Vagina (tissue), 2 donors: ENCODE measurements around the gene HOXA7. TPM values are rescaled to one million over a fixed set of nuclear protein-coding genes. Genes with fewer than 3 reads are reported as not detected.

ENCODE experiments used
- DNase-seq, 2 donors: peaks; one replicate each; pipeline ENCODE4 v3.0.0-alpha.2; 2017; ENCODE audit errors: extremely low spot score in 2 of 2
- H3K27ac ChIP-seq: fragments of 200-600 bp; sonication (generic); one replicate; pipeline ENCODE4 v1.5.1; 2019
- H3K27me3 ChIP-seq: fragments of 200-600 bp; sonication (generic); one replicate; pipeline ENCODE4 v1.5.1; 2019
- H3K36me3 ChIP-seq, 2 donors: fragments of 200-600 bp; sonication (generic); one replicate each; pipeline ENCODE4 v1.5.1; 2017 to 2019
- H3K4me1 ChIP-seq: fragments of 200-600 bp; sonication (generic); one replicate; pipeline ENCODE4 v1.5.1; 2019
- H3K4me3 ChIP-seq, 2 donors: fragments of 200-600 bp; sonication (generic); 1 replicate in 1 of 2; 2 replicates in 1 of 2; pipeline ENCODE4 v1.5.1; 2016 to 2019
- H3K9me3 ChIP-seq: fragments of 200-600 bp; sonication (generic); one replicate; pipeline ENCODE4 v1.5.1; 2019
- CTCF ChIP-seq, 3 experiments: fragments of 450-650 bp in 2 of 3; fragments of 200-600 bp in 1 of 3; sonication (generic) in 1 of 3; IDR thresholded peaks; one replicate each; pipeline ENCODE4 v1.5.1; 2017 to 2019; ENCODE audit warnings: antibody characterized with exemption in 3 of 3, mild to moderate bottlenecking in 2 of 3, moderate library complexity in 2 of 3
- POLR2A ChIP-seq, 2 donors: fragments of 450-650 bp; IDR thresholded peaks; one replicate each; pipeline ENCODE4 v1.6.1; 2017; ENCODE audit warnings: antibody characterized with exemption in 2 of 2, mild to moderate bottlenecking in 2 of 2, moderate library complexity in 2 of 2
- POLR2AphosphoS5 ChIP-seq, 2 donors: sonication (generic); formaldehyde crosslinking; IDR thresholded peaks; one replicate each; pipeline ENCODE4 v1.9.0; 2017; ENCODE audit warnings: antibody characterized with exemption in 2 of 2, mild to moderate bottlenecking in 2 of 2, low read depth in 1 of 2; ENCODE audit not compliant: insufficient read depth in 1 of 2
- intact Hi-C: fragments of 100-400 bp; cut with DNase I; formaldehyde crosslinking; loops from one replicate; pipeline ENCODE4 v1.15.1; 2023
- total RNA-seq: library from RNA; depleted of rRNA; stranded (reverse); fragments of >200 nt; gene quantifications from one replicate; pipeline ENCODE4 v1.2.3, GENCODE V29; 2016

HOXA7 gene
- total RNA-seq, 1 donor from 2014 or later = 23.8 TPM

DNA sequence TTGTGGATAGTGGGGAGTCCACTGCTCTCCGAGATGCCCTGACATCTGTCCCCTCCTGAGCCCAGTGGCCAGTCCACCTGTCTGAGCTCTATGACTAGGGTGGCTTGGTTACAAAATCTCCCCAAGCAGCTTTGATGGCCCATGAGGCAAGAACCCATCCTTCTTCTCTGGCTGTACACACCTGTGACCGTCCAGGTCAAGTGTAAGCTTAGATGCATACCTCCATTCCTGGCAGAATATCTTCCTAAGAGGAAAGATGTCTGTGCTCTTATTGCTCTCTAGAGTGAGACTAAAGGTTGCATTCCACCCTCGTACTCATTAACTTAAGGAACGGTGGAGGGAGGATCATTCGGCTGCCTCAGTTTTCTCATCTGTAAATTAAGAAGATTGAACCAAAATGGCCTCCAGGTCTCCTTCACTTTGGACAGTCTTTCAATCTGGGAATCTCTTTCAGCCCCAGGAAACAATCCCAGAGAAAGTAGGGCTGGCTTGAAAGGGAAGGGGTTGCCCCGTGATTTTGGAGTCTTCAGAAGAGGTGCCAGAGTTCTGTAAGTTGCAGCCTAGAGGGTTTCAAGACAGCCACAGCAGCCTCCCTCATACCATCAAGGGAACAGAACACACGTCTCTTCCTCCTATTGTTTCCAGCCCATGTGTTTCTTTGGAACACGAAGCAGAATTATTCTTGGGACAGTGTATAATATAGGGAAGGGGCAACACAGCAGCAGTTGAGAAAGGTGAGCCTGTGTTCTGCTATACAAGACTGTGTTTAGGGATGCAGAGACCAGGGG, 31.4 kb downstream of the HOXA7 start:
- Histone ChIP-seq H3K9me3 (no peaks in the 10 kb centered on the region), H3K4me3 (no peak overlapping the region), H3K27ac (no peak overlapping the region), H3K36me3 (no peaks in the 10 kb centered on the region), H3K4me1 (peaks cover 8% of the 10 kb centered on the region), H3K27me3 (no peaks in the 10 kb centered on the region)
- DNase-seq = no peak
- intact Hi-C loops = no loop called here
- TF ChIP-seq POLR2AphosphoS5 (IDR thresholded peaks at IDR 0.05; ENCODE audit: insufficient read depth in 1 of 2, low read depth in 1 of 2) (no peak), POLR2A (IDR thresholded peaks at IDR 0.05) (no peak), CTCF (IDR thresholded peaks at IDR 0.05) (no peak)

DNA sequence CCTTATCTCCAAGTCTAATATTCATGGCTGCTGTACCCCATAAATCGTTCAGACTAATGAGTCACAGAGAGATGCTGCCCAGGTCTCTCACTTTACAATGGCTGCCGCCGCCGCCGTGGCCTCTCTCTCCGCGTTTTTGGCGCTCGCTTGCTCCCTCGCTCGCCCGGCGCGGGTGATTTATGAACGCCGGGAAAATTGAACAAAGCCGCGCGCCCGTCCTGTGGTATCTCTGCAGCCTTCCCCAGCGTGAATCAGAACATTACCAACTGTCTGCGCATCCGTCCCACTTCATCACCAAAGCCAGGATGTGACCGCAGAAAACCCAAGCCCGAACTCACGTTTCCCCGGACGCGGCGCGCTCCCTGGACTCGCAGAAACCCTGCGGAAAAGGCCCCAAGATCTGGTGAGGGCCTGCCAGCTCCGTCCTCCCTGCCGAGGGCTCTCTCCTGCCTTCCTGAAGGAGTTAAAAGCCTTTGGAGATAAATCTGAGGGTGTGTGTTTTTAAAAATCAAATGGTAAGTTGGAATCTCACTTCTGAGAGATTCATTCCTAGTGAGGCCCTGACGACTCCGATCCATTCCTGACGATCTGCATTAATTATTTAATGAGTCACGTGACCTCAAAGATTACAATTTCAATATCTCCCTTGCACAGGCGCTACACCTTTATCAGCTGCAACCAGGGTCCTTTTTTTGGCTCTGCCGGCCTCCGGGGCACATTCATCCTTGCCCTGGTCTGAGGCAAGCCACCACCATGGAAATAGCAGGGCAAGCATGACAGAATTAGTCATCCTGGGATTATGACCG, 32.2 kb downstream of the HOXA7 start:
- intact Hi-C loops = no loop called here
- H3K4me3 ChIP-seq = no peak overlapping the region
- no peak for DNase-seq
- no peak for TF ChIP-seq CTCF (IDR thresholded peaks at IDR 0.05)
- no peak for TF ChIP-seq POLR2A (IDR thresholded peaks at IDR 0.05)
- no peak for TF ChIP-seq POLR2AphosphoS5 (IDR thresholded peaks at IDR 0.05; ENCODE audit: insufficient read depth in 1 of 2, low read depth in 1 of 2)
- H3K9me3 ChIP-seq = no peaks in the 10 kb centered on the region
- no peaks in the 10 kb centered on the region for H3K27me3 ChIP-seq
- no peak overlapping the region for H3K27ac ChIP-seq
- H3K4me1 ChIP-seq = peaks cover 1% of the 10 kb centered on the region
- no peaks in the 10 kb centered on the region for H3K36me3 ChIP-seq

DNA sequence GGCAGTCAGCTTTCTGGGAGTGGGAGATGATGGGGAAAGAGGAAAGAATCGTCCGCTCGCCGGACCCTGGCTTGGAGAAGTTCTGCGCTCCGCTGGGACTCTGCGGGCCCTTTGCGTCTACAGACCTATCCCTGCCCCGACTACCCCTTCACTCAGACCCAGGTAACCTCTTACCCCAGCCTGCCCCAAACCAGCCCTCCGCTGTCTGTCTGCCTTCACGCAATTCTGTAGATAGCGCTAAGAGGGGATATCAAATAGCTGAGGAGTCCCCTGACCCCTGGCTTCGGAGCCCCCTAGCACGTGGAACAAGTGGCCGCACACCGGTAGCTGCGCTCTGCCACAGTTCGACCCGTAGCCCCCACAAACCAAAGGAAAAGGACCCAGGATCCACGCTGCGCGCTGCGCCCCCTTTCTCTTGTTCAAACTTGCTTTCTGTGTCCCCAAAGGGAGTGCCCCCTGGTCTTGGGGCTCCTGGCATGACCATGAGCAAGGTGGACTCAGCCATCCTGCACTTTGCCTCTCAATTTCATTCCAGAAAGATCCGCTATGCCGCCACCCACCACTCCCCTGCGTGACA, 32.9 kb downstream of the HOXA7 start:
- H3K27ac ChIP-seq = no peak overlapping the region
- TF ChIP-seq CTCF (IDR thresholded peaks at IDR 0.05) (no peak), POLR2A (IDR thresholded peaks at IDR 0.05) (no peak), POLR2AphosphoS5 (IDR thresholded peaks at IDR 0.05; ENCODE audit: insufficient read depth in 1 of 2, low read depth in 1 of 2) (no peak)
- DNase-seq = no peak
- no peaks in the 10 kb centered on the region for H3K4me1 ChIP-seq
- H3K36me3 ChIP-seq = no peaks in the 10 kb centered on the region
- no peaks in the 10 kb centered on the region for H3K27me3 ChIP-seq
- H3K4me3 ChIP-seq = no peak overlapping the region
- no peaks in the 10 kb centered on the region for H3K9me3 ChIP-seq
- intact Hi-C loops = no loop called here

- Histone ChIP-seq H3K4me1 (no peaks in the 10 kb centered on the region), H3K27ac (no peak overlapping the region), H3K4me3 (no peak overlapping the region), H3K36me3 (no peaks in the 10 kb centered on the region), H3K27me3 (no peaks in the 10 kb centered on the region), H3K9me3 (no peaks in the 10 kb centered on the region)
- no peak for DNase-seq
- TF ChIP-seq POLR2A (IDR thresholded peaks at IDR 0.05) (no peak), CTCF (IDR thresholded peaks at IDR 0.05) (no peak), POLR2AphosphoS5 (IDR thresholded peaks at IDR 0.05; ENCODE audit: insufficient read depth in 1 of 2, low read depth in 1 of 2) (no peak)
- intact Hi-C loops = no loop called here
Measured at GRCh38 chr7:27123007-27123476, 33.4 kb downstream of the HOXA7 start.
